PC-3 (cell line): ENCODE data around the gene VEZT.

ENCODE experiments used
- EZH2 ChIP-seq: fragments of 300-600 bp; sonication (generic); IDR thresholded peaks from one replicate; pipeline ENCODE4 v1.6.1; 2017; ENCODE audit warnings: antibody characterized with exemption, mild to moderate bottlenecking, low read length; ENCODE audit not compliant: unreplicated experiment
- EZH2phosphoT487 ChIP-seq: fragments of 300-600 bp; sonication (generic); IDR thresholded peaks from 2 replicates; pipeline ENCODE4 v1.6.1; 2018; ENCODE audit warnings: mild to moderate bottlenecking, antibody characterized with exemption, low read length, borderline replicate concordance
- TF ChIP-seq, protein P1 (sequence below): fragments of 300-600 bp; sonication (generic); conservative IDR thresholded peaks from 2 replicates; pipeline ENCODE4 v1.5.1; 2017; ENCODE audit warnings: antibody characterized with exemption, low read depth, mild to moderate bottlenecking, low read length

DNA sequence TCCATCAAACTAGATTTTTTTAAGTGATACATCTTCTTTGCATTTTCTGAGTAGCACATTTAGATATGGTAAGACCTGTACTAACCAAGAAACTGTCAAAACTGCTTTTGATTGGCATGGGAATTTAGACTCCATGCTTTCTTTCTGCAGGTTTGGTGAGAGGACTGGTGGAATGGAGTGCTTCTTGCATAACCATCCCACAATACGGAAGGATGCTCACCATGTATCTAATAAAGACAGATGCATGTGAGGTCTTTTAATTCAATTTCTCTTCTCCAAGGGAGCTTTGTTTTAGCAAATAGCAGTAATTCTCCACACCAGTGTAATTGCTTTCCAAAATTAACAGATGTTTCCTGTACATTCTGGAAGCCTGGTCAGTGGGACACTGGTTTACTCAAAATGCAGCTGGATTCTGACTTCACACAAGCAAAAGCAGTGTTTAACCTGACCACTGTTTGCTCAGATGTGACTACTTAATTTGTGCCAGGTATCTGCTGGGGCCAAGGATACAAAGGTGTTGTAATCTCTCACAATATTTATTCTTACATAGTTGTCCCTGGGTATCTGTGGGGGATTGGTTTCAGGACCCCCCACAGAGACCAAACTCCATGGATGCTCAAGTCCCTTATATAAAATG is 26.4 kb upstream of the VEZT start:
- TF ChIP-seq, protein P1, sequence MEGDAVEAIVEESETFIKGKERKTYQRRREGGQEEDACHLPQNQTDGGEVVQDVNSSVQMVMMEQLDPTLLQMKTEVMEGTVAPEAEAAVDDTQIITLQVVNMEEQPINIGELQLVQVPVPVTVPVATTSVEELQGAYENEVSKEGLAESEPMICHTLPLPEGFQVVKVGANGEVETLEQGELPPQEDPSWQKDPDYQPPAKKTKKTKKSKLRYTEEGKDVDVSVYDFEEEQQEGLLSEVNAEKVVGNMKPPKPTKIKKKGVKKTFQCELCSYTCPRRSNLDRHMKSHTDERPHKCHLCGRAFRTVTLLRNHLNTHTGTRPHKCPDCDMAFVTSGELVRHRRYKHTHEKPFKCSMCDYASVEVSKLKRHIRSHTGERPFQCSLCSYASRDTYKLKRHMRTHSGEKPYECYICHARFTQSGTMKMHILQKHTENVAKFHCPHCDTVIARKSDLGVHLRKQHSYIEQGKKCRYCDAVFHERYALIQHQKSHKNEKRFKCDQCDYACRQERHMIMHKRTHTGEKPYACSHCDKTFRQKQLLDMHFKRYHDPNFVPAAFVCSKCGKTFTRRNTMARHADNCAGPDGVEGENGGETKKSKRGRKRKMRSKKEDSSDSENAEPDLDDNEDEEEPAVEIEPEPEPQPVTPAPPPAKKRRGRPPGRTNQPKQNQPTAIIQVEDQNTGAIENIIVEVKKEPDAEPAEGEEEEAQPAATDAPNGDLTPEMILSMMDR, result no peak
- no peak for TF ChIP-seq EZH2phosphoT487
- TF ChIP-seq EZH2, result no peak
